ENCODE data around the gene POLR3A. TPM values are rescaled to one million over a fixed set of nuclear protein-coding genes. Genes with fewer than 3 reads are reported as not detected.

The POLR3A gene
- polyA plus RNA-seq, 1 of the 3 experiments (the other 2 are of a cell fraction), result 10.8 TPM

DNA sequence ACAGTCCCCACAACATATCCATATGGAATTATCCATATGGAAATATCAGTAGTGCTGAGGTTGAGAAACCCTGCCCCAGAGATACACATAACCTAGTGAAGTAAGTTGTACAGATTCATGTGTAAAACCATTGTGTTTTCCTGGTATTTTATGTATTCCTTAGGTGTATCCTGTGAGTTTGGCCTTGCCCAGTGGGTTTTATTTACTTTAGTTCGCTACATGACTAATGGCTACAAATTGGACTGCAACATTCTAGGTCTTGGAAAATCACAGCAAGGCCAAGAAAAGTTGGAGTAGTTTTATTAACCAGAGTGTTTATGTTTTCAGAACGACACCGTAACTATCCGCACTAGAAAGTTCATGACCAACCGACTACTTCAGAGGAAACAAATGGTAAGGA lies 5.7 kb upstream of the POLR3A start:
- Histone ChIP-seq H3F3A (replicated peaks; ENCODE audit: insufficient read depth) (peaks cover 24% of the 10 kb centered on the region), H3K4me3 (ENCODE audit: low read depth in 2 of 2, low read length in 1 of 2) (peak overlapping the region; percentile 73 to 76), H3K9ac (peak overlapping the region; percentile 82), H3K4me1 (ENCODE audit: control insufficient read depth in 1 of 2, insufficient read depth in 2 of 2, low read depth in 1 of 2, low read length in 1 of 2) (peaks cover 22 to 41% of the 10 kb centered on the region in 2 experiments; a peak in 3 of 4 replicates), H4K20me1 (ENCODE audit: insufficient read depth) (peaks cover 57% of the 10 kb centered on the region), H2AFZ (ENCODE audit: low read depth) (no peak overlapping the region), H3K9me2 (no peaks in the 10 kb centered on the region), H3K9me3 (no peaks in the 10 kb centered on the region), H3K27ac (ENCODE audit: low read depth in 2 of 2, low read length in 1 of 2) (no peak overlapping the region), H3K4me2 (peak overlapping the region; percentile 84), H3K36me3 (replicated peaks in 1 of 2; ENCODE audit: control insufficient read depth in 1 of 2, insufficient read depth in 2 of 2, low read length in 1 of 2) (peaks cover 53 to 57% of the 10 kb centered on the region in 2 experiments), H3K79me2 (ENCODE audit: insufficient read depth) (peaks cover 61% of the 10 kb centered on the region), H3K27me3 (ENCODE audit: insufficient read depth) (no peaks in the 10 kb centered on the region)
- 77% methylated on average over 5 of the region's 5 CpGs for WGBS (ENCODE audit: low lambda C conversion rate)
- POLR2A ChIA-PET, result no interaction called here
- CTCF ChIA-PET, result interaction anchor here (2.3 kb wide), 1 partner anchor 12 kb away, joined by 28 read pairs; no protein-coding TSS in a partner anchor
- TF ChIP-seq POLR2AphosphoS5 (IDR thresholded peaks at IDR 0.05; ENCODE audit: low read depth, low read length), result 0 out of 2 replicates have a peak, but pooled peaks have one; percentile 14
- no peak for TF ChIP-seq GATA2 (CRISPR knock-in tag; IDR thresholded peaks at IDR 0.05)
- no peak for DNase-seq

GRCh38 chr10:78033637-78034470 lies 4.5 kb upstream of the POLR3A start, which contains the start of gene RPS24:
TSS of gene RPS24 (plus strand) at chr10:78033863. CDS start at chr10:78033902, 39 bp downstream.
- POLR2A ChIA-PET, result interaction anchor here (0.7 to 0.9 kb wide), 3 partner anchors 14 to 930 kb away, joined by 3 to 5 read pairs (median 3); no protein-coding TSS in a partner anchor
- peak; percentile 95 for DNase-seq
- TF ChIP-seq RFX5 (IDR thresholded peaks at IDR 0.05; ENCODE audit: low read length) (peak; percentile 77), SIN3A (IDR thresholded peaks at IDR 0.05; ENCODE audit: borderline replicate concordance, low read depth, low read length) (peak; percentile 89; the same call in 1 of the 2 replicates), NRF1 (IDR thresholded peaks at IDR 0.05; ENCODE audit: low read depth, low read length) (peak; percentile 34; the same call in 1 of the 2 replicates), RAD21 (IDR thresholded peaks at IDR 0.05; ENCODE audit: low read length) (no peak), MEF2A (IDR thresholded peaks at IDR 0.05; ENCODE audit: borderline replicate concordance, low read depth) (no peak), SMC3 (IDR thresholded peaks at IDR 0.05; ENCODE audit: low read depth, low read length) (no peak), POLR2AphosphoS5 (IDR thresholded peaks at IDR 0.05; ENCODE audit: low read depth, low read length) (peak; percentile 99), MAX (IDR thresholded peaks at IDR 0.05; ENCODE audit: low read depth) (peak; percentile 81), PBX3 (IDR thresholded peaks at IDR 0.05) (no peak), YY1 (IDR thresholded peaks at IDR 0.05; ENCODE audit: low read depth) (peak; percentile 87), NFIC (IDR thresholded peaks at IDR 0.05; ENCODE audit: borderline replicate concordance) (no peak), GATA2 (CRISPR knock-in tag; IDR thresholded peaks at IDR 0.05) (no peak; the same call in 1 of the 2 replicates), ELF1 (IDR thresholded peaks at IDR 0.05) (peak; percentile 51; the same call in 1 of the 2 replicates), GABPA (IDR thresholded peaks at IDR 0.05; ENCODE audit: low read depth) (0 out of 2 replicates have a peak, but pooled peaks have one; percentile 13), FOXJ3 (CRISPR knock-in tag; IDR thresholded peaks at IDR 0.05) (no peak), MXI1 (IDR thresholded peaks at IDR 0.05; ENCODE audit: low read depth, low read length) (peak; percentile 94), EZH2phosphoT487 (IDR thresholded peaks at IDR 0.05; ENCODE audit: borderline replicate concordance, low read depth) (no peak), TCF12 (IDR thresholded peaks at IDR 0.05) (no peak), TAF1 (IDR thresholded peaks at IDR 0.05; ENCODE audit: borderline replicate concordance, low read depth, low read length) (peak; percentile 99)
- TF ChIP-seq, protein P1, sequence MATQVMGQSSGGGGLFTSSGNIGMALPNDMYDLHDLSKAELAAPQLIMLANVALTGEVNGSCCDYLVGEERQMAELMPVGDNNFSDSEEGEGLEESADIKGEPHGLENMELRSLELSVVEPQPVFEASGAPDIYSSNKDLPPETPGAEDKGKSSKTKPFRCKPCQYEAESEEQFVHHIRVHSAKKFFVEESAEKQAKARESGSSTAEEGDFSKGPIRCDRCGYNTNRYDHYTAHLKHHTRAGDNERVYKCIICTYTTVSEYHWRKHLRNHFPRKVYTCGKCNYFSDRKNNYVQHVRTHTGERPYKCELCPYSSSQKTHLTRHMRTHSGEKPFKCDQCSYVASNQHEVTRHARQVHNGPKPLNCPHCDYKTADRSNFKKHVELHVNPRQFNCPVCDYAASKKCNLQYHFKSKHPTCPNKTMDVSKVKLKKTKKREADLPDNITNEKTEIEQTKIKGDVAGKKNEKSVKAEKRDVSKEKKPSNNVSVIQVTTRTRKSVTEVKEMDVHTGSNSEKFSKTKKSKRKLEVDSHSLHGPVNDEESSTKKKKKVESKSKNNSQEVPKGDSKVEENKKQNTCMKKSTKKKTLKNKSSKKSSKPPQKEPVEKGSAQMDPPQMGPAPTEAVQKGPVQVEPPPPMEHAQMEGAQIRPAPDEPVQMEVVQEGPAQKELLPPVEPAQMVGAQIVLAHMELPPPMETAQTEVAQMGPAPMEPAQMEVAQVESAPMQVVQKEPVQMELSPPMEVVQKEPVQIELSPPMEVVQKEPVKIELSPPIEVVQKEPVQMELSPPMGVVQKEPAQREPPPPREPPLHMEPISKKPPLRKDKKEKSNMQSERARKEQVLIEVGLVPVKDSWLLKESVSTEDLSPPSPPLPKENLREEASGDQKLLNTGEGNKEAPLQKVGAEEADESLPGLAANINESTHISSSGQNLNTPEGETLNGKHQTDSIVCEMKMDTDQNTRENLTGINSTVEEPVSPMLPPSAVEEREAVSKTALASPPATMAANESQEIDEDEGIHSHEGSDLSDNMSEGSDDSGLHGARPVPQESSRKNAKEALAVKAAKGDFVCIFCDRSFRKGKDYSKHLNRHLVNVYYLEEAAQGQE (IDR thresholded peaks at IDR 0.05; ENCODE audit: low read depth, low read length), result peak; percentile 74
- Histone ChIP-seq H3K9ac (peak within 1 kb of the TSS; percentile 82), H4K20me1 (ENCODE audit: insufficient read depth) (peaks cover 45% of the 10 kb centered on the region), H3K9me2 (no peaks in the 10 kb centered on the region), H3K4me2 (peak within 1 kb of the TSS; percentile 84), H3K36me3 (replicated peaks in 1 of 2; ENCODE audit: control insufficient read depth in 1 of 2, insufficient read depth in 2 of 2, low read length in 1 of 2) (peaks cover 41 to 45% of the 10 kb centered on the region in 2 experiments), H3K79me2 (ENCODE audit: insufficient read depth) (peaks cover 56% of the 10 kb centered on the region), H3K4me1 (ENCODE audit: control insufficient read depth in 1 of 2, insufficient read depth in 2 of 2, low read depth in 1 of 2, low read length in 1 of 2) (peaks cover 22 to 34% of the 10 kb centered on the region in 2 experiments; a peak in 3 of 4 replicates), H3K27me3 (ENCODE audit: insufficient read depth) (no peaks in the 10 kb centered on the region), H3K9me3 (no peaks in the 10 kb centered on the region), H3K4me3 (ENCODE audit: low read depth in 2 of 2, low read length in 1 of 2) (peak within 1 kb of the TSS; percentile 73 to 76), H3F3A (replicated peaks; ENCODE audit: insufficient read depth) (peaks cover 23% of the 10 kb centered on the region), H3K27ac (ENCODE audit: low read depth in 2 of 2, low read length in 1 of 2) (peak within 1 kb of the TSS; percentile 64 to 85), H2AFZ (ENCODE audit: low read depth) (peak within 1 kb of the TSS; percentile 69; the same call in 1 of the 2 replicates)
- CTCF ChIA-PET, result interaction anchor here (1.1 kb wide), 1 partner anchor 14 kb away, joined by 4 read pairs; no protein-coding TSS in a partner anchor
- WGBS (ENCODE audit: low lambda C conversion rate), result under 1% methylated on average over 20 of the region's 55 CpGs

Data from SK-N-SH (cell line).